Ascending aorta (tissue), 2 donors: Measurements from ENCODE around the gene EMD. TPM values are rescaled to one million over a fixed set of nuclear protein-coding genes. Genes with fewer than 3 reads are reported as not detected.

Experiments used
- DNase-seq, 2 donors: peaks; one replicate each; pipeline ENCODE4 v3.0.0-alpha.2; 2019; ENCODE audit warnings: low spot score in 2 of 2
- H3K27ac ChIP-seq, 2 donors: fragments of 200-600 bp; sonication (generic); one replicate each; pipeline ENCODE4 v1.5.1; 2016 to 2017; ENCODE audit warnings: mild to moderate bottlenecking in 1 of 2
- H3K27me3 ChIP-seq: fragments of 200-600 bp; sonication (generic); one replicate; pipeline ENCODE4 v1.5.1; 2017
- H3K36me3 ChIP-seq, 2 donors: fragments of 200-600 bp; sonication (generic); one replicate each; pipeline ENCODE4 v1.5.1; 2016
- H3K4me1 ChIP-seq, 2 donors: fragments of 200-600 bp; sonication (generic); one replicate each; pipeline ENCODE4 v1.5.1; 2016 to 2017; ENCODE audit warnings: mild to moderate bottlenecking in 1 of 2
- H3K4me3 ChIP-seq, 2 donors: fragments of 200-600 bp; sonication (generic); one replicate each; pipeline ENCODE4 v1.5.1; 2016 to 2017; ENCODE audit warnings: mild to moderate bottlenecking in 1 of 2
- H3K9me3 ChIP-seq, 2 donors: fragments of 200-600 bp; sonication (generic); one replicate each; pipeline ENCODE4 v1.5.1; 2016
- CTCF ChIP-seq, 3 experiments: fragments of 200-600 bp in 2 of 3; fragments of 450-650 bp in 1 of 3; sonication (generic) in 2 of 3; IDR thresholded peaks; one replicate each; pipeline ENCODE4 v1.5.1; 2016 to 2019; ENCODE audit warnings: antibody characterized with exemption in 3 of 3, mild to moderate bottlenecking in 1 of 3, moderate library complexity in 1 of 3
- intact Hi-C: fragments of 100-400 bp; cut with DNase I; formaldehyde crosslinking; loops from one replicate; pipeline ENCODE4 v1.15.1; 2023
- total RNA-seq: library from RNA; depleted of rRNA; stranded (reverse); fragments of >200 nt; gene quantifications from one replicate; pipeline ENCODE4 v1.1.0, GENCODE V29; 2016

The EMD gene
- total RNA-seq, 1 donor from 2014 or later, result 86.3 TPM

GRCh38 chrX:154368630-154369448 lies 10.3 kb upstream of the EMD start:
- no peak for TF ChIP-seq CTCF (IDR thresholded peaks at IDR 0.05)
- intact Hi-C loops, result no loop called here
- Histone ChIP-seq H3K27ac (peak overlapping the region; percentile 91 to 94), H3K27me3 (no peaks in the 10 kb centered on the region), H3K36me3 (peaks cover 58 to 86% of the 10 kb centered on the region in 2 donors), H3K4me1 (peaks cover 7 to 12% of the 10 kb centered on the region in 2 donors), H3K9me3 (no peaks in the 10 kb centered on the region), H3K4me3 (peak overlapping the region; percentile 64 to 91)
- DNase-seq, result peak; percentile 64 to 92

GRCh38 chrX:154369449-154370299 lies 9.4 kb upstream of the EMD start:
- H3K4me1 ChIP-seq, result peaks cover 7 to 12% of the 10 kb centered on the region in 2 donors
- H3K27me3 ChIP-seq, result no peaks in the 10 kb centered on the region
- H3K9me3 ChIP-seq, result no peaks in the 10 kb centered on the region
- peak overlapping the region; percentile 64 to 91 for H3K4me3 ChIP-seq
- peaks cover 53 to 81% of the 10 kb centered on the region in 2 donors for H3K36me3 ChIP-seq
- H3K27ac ChIP-seq, result peak overlapping the region; percentile 91 to 94
- intact Hi-C loops, result loop anchor here (10.0 kb wide), 1 partner anchor 895 kb away; the partner anchor contains the start of gene HAUS7
- no peak for TF ChIP-seq CTCF (IDR thresholded peaks at IDR 0.05)
- DNase-seq, result peak; percentile 56 to 90

GRCh38 chrX:154370300-154371016 lies 8.6 kb upstream of the EMD start:
- intact Hi-C loops, result loop anchor here (10.0 kb wide), 1 partner anchor 896 kb away; the partner anchor contains the start of gene HAUS7
- Histone ChIP-seq H3K27ac (peak overlapping the region; percentile 82 to 94), H3K4me3 (peak overlapping the region; percentile 64 to 91), H3K27me3 (no peaks in the 10 kb centered on the region), H3K4me1 (peaks cover 7 to 12% of the 10 kb centered on the region in 2 donors), H3K9me3 (no peaks in the 10 kb centered on the region), H3K36me3 (peaks cover 45 to 73% of the 10 kb centered on the region in 2 donors)
- TF ChIP-seq CTCF (IDR thresholded peaks at IDR 0.05), result no peak
- no peak for DNase-seq

GRCh38 chrX:154371017-154371788 lies 7.9 kb upstream of the EMD start:
- Histone ChIP-seq H3K36me3 (peaks cover 39 to 66% of the 10 kb centered on the region in 2 donors), H3K27me3 (no peaks in the 10 kb centered on the region), H3K27ac (peak overlapping the region; percentile 97), H3K9me3 (no peaks in the 10 kb centered on the region), H3K4me3 (peak overlapping the region; percentile 64 to 91), H3K4me1 (peaks cover 6 to 10% of the 10 kb centered on the region in 2 donors)
- DNase-seq, result peak; percentile 78 to 95
- intact Hi-C loops, result loop anchor here (10.0 kb wide), 1 partner anchor 896 kb away; the partner anchor contains the start of gene HAUS7
- TF ChIP-seq CTCF (IDR thresholded peaks at IDR 0.05), result no peak
